Measurements from ENCODE around the gene SMPDL3B. TPM values are rescaled to one million over a fixed set of nuclear protein-coding genes. Genes with fewer than 3 reads are reported as not detected.
A peak's percentile ranks its signal among the peaks of the same experiment; 100 is the strongest.
"Not testable (repeated sequence)": the region's sequence is repeated elsewhere in the genome, so short reads cannot be mapped to it uniquely, and the experiment has no call there.

SMPDL3B gene
- total RNA-seq, 1 donor from 2014 or later, result 0.37 TPM

DNA sequence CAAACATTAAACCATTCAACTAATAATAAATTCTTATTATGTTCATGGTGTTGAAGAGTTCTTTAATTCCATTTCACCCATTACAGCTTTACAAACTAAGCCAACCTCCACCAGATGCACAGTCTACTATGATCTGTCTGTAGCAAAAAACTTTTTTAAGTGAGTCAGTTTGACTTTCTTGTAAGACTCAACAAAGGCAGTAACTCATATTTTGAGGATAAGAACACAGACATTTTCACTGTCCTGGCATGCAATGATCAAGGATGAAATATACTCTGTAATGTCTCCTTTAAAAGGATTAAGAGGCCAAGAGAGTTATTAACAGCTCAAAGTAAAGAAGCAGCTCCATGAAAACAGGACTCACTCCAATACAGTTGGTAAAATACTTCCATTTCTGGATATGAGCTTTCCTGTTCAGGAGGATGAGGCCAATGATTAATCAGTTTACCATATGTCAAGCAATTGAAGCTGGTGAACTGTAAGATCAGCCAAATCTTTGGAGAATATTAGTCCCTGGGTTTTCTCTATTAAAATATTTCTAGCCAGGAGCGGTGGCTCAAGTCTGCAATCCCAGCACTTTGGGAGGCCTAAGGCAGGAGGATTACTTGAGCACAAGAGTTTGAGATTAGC lies 45.5 kb downstream of the SMPDL3B start:
- Mint-ChIP-seq H3K4me3 (ENCODE audit: low read depth) (no peak overlapping the region), H3K27ac (no peak overlapping the region), H3K9me3 (no peaks in the 10 kb centered on the region), H3K36me3 (ENCODE audit: low read depth) (peaks cover 13% of the 10 kb centered on the region), H3K4me1 (ENCODE audit: low read depth) (peaks cover 2% of the 10 kb centered on the region), H3K27me3 (ENCODE audit: low read depth) (no peaks in the 10 kb centered on the region)
- no peak for DNase-seq (ENCODE audit: low spot score)
- intact Hi-C loops (cut with micrococcal nuclease), result no loop called here

GRCh38 chr1:27981145-27981544 lies 46.3 kb downstream of the SMPDL3B start:
- DNase-seq (ENCODE audit: low spot score), result no peak
- Mint-ChIP-seq H3K4me1 (ENCODE audit: low read depth) (peaks cover 2% of the 10 kb centered on the region), H3K4me3 (ENCODE audit: low read depth) (no peak overlapping the region), H3K27ac (no peak overlapping the region), H3K9me3 (no peaks in the 10 kb centered on the region), H3K27me3 (ENCODE audit: low read depth) (no peaks in the 10 kb centered on the region), H3K36me3 (ENCODE audit: low read depth) (peaks cover 13% of the 10 kb centered on the region)
- intact Hi-C loops (cut with micrococcal nuclease), result no loop called here

DNA sequence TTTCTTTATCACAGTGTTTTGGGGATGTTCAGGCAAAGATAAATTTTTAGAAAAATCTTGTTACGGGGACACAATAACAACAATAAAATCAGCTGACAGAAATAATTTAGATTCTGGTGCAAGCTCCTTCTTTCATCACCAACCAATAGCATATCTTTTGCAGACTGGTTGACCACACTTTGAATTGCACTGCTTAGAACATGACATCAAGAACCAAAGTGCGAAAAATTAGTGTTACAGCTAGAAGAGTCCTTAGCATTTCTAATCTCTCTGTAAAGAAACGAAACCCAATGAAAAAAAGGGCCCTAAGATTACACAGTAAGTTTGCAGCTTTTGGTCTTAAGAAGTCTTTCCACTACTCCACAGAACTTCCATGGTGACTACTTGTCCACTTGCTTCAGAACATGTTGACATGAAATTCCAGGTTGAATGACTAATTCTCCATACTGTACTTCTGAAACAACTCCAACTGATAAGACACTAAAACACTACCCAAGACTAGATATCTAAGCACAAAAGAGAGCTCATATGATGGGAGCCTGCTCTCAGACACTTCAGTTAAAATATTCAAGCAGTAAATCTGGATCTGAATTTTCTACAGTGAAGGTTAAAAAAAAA lies 56.2 kb downstream of the SMPDL3B start:
- intact Hi-C loops (cut with micrococcal nuclease), result no loop called here
- no peak for DNase-seq (ENCODE audit: low spot score)

DNA sequence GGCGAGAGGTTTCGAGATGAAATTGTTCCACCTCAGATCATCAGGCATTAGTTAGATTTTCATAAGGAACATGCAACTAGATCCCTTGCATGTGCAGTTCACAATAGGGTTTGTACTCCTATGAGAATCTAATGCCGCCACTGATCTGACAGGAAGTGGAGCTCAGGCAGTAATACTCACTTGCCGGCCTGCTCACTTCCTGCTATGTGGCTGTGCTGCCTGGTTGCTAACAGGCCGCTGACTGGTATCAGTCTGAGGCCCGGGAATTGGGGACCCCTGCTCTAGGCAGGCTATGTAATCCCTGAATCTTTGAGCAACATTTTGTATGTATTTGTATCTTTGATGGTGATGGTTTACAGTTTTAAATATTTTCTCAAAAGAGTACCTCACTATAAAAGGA lies 57.5 kb downstream of the SMPDL3B start:
- Mint-ChIP-seq H3K4me1 (ENCODE audit: low read depth) (peaks cover 17% of the 10 kb centered on the region), H3K27ac (peak overlapping the region; percentile 71), H3K9me3 (no peaks in the 10 kb centered on the region), H3K27me3 (ENCODE audit: low read depth) (no peaks in the 10 kb centered on the region), H3K36me3 (ENCODE audit: low read depth) (peaks cover 67% of the 10 kb centered on the region), H3K4me3 (ENCODE audit: low read depth) (no peak overlapping the region)
- intact Hi-C loops (cut with micrococcal nuclease), result no loop called here
- DNase-seq (ENCODE audit: low spot score), result peak; percentile 31

More for the DNA sequence above, 56.2 kb downstream of the SMPDL3B start:
- Mint-ChIP-seq H3K27ac (no peak overlapping the region), H3K4me1 (ENCODE audit: low read depth) (peaks cover 21% of the 10 kb centered on the region), H3K4me3 (ENCODE audit: low read depth) (no peak overlapping the region), H3K36me3 (ENCODE audit: low read depth) (peaks cover 61% of the 10 kb centered on the region), H3K27me3 (ENCODE audit: low read depth) (no peaks in the 10 kb centered on the region), H3K9me3 (no peaks in the 10 kb centered on the region)

- no peaks in the 10 kb centered on the region for H3K9me3 Mint-ChIP-seq
- no peak overlapping the region for H3K4me3 Mint-ChIP-seq (ENCODE audit: low read depth)
- peaks cover 17% of the 10 kb centered on the region for H3K4me1 Mint-ChIP-seq (ENCODE audit: low read depth)
- intact Hi-C loops (cut with micrococcal nuclease), result no loop called here
- DNase-seq (ENCODE audit: low spot score), result no peak
- peak overlapping the region; percentile 44 for H3K27ac Mint-ChIP-seq
- H3K36me3 Mint-ChIP-seq (ENCODE audit: low read depth), result peaks cover 69% of the 10 kb centered on the region
- H3K27me3 Mint-ChIP-seq (ENCODE audit: low read depth), result no peaks in the 10 kb centered on the region
Observed at GRCh38 chr1:27993241-27993640, 58.4 kb downstream of the SMPDL3B start.

DNA sequence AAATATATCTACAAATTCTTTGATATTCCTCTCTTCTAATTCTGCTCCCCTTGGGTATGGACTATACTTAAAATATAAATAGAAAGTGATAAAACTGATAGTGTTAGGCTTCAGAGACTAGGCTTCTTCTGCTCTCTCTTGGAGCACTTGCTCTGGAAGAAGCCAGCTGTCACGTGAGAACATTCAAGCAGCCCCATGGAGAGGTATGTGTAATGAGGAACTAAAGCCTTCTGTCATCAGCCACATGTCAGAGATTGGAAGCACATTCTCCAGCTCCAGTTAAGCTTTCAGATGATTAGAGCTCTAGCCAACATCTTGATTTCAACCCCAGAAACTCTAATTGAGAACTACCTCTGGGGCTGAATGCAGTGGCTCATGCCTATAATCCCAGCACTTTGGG lies 59.3 kb downstream of the SMPDL3B start:
- Mint-ChIP-seq H3K27me3 (ENCODE audit: low read depth) (no peaks in the 10 kb centered on the region), H3K4me1 (ENCODE audit: low read depth) (peaks cover 18% of the 10 kb centered on the region), H3K9me3 (no peaks in the 10 kb centered on the region), H3K4me3 (ENCODE audit: low read depth) (no peak overlapping the region), H3K36me3 (ENCODE audit: low read depth) (peaks cover 64% of the 10 kb centered on the region), H3K27ac (no peak overlapping the region)
- intact Hi-C loops (cut with micrococcal nuclease), result no loop called here
- no peak for DNase-seq (ENCODE audit: low spot score)

GRCh38 chr1:27994526-27994925 lies 59.7 kb downstream of the SMPDL3B start:
- H3K27ac Mint-ChIP-seq; H3K27me3 Mint-ChIP-seq (ENCODE audit: low read depth); intact Hi-C loops (cut with micrococcal nuclease); H3K9me3 Mint-ChIP-seq; H3K4me3 Mint-ChIP-seq (ENCODE audit: low read depth); DNase-seq (ENCODE audit: low spot score): not testable (repeated sequence)
- Mint-ChIP-seq H3K36me3 (ENCODE audit: low read depth) (peaks cover 63% of the 10 kb centered on the region), H3K4me1 (ENCODE audit: low read depth) (peaks cover 20% of the 10 kb centered on the region)

DNA sequence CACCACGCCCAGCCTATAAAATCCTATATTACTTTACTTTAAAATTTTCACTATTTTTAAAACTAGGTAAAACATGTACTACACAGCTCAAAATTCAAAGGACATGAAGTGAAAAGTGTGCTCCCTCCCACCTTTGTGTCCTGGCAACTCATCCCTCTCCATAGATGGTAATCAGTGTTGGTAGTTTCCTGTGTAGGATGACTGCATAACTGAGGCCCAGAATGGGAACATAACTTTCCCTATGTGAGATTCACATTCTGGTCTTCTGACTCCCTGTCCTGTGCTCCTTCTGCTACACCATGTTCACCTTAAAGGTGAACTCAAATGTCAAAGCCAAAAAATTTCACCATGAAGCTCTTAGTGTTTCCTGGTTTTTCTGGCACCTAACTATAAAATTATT lies 64.3 kb downstream of the SMPDL3B start:
- no peak overlapping the region for H3K27ac Mint-ChIP-seq
- peaks cover 3% of the 10 kb centered on the region for H3K4me1 Mint-ChIP-seq (ENCODE audit: low read depth)
- H3K9me3 Mint-ChIP-seq, result no peaks in the 10 kb centered on the region
- H3K4me3 Mint-ChIP-seq (ENCODE audit: low read depth), result no peak overlapping the region
- peaks cover 48% of the 10 kb centered on the region for H3K36me3 Mint-ChIP-seq (ENCODE audit: low read depth)
- no peaks in the 10 kb centered on the region for H3K27me3 Mint-ChIP-seq (ENCODE audit: low read depth)
- intact Hi-C loops (cut with micrococcal nuclease), result no loop called here
- no peak for DNase-seq (ENCODE audit: low spot score)

- Mint-ChIP-seq H3K27me3 (ENCODE audit: low read depth) (no peaks in the 10 kb centered on the region), H3K27ac (no peak overlapping the region), H3K36me3 (ENCODE audit: low read depth) (peaks cover 39% of the 10 kb centered on the region), H3K9me3 (no peaks in the 10 kb centered on the region), H3K4me3 (ENCODE audit: low read depth) (no peak overlapping the region), H3K4me1 (ENCODE audit: low read depth) (peaks cover 7% of the 10 kb centered on the region)
- intact Hi-C loops (cut with micrococcal nuclease), result no loop called here
- no peak for DNase-seq (ENCODE audit: low spot score)
Observed at GRCh38 chr1:28002600-28002999, 67.8 kb downstream of the SMPDL3B start.

DNA sequence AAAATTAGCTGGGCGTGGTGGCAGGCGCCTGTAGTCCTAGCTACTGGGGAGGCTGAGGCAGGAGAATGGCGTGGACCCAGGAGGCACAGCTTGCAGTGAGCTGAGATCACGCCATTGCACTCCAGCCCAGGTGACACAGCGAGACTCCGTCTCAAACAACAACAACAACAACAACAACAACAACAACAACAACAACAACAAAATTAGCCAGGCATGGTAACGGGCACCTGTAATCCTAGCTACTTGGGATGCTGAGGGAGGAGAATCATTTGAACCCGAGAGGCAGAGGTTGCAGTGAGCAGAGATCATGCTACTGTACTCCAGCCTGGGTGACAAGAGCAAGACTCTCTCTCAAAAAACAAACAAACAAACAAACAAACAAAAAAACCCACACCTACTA lies 68.3 kb downstream of the SMPDL3B start:
- H3K4me3 Mint-ChIP-seq (ENCODE audit: low read depth); intact Hi-C loops (cut with micrococcal nuclease); H3K9me3 Mint-ChIP-seq; H3K27me3 Mint-ChIP-seq (ENCODE audit: low read depth); H3K4me1 Mint-ChIP-seq (ENCODE audit: low read depth); DNase-seq (ENCODE audit: low spot score); H3K27ac Mint-ChIP-seq: not testable (repeated sequence)
- peaks cover 35% of the 10 kb centered on the region for H3K36me3 Mint-ChIP-seq (ENCODE audit: low read depth)

Other genes starting within 250 kb of the SMPDL3B start
- 13.6 and 14.0 TPM in 2 replicates for gene FAM76A, start 209.0 kb upstream of the SMPDL3B start, total RNA-seq
- 23.3 and 25.9 TPM in 2 replicates for gene STX12, start 161.8 kb upstream of the SMPDL3B start, total RNA-seq
- gene PPP1R8, start 104.2 kb upstream of the SMPDL3B start, total RNA-seq, result 67.3 and 71.8 TPM in 2 replicates
- 25.1 and 29.1 TPM in 2 replicates for gene THEMIS2, start 62.5 kb upstream of the SMPDL3B start, total RNA-seq
- gene RPA2, start 20.4 kb upstream of the SMPDL3B start, total RNA-seq, result 80.7 and 80.8 TPM in 2 replicates
- gene XKR8, start 25.0 kb downstream of the SMPDL3B start, total RNA-seq, result 6.3 and 6.5 TPM in 2 replicates
- gene EYA3, start 153.6 kb downstream of the SMPDL3B start, total RNA-seq, result 27.5 and 30.9 TPM in 2 replicates
- gene PTAFR, start 241.7 kb downstream of the SMPDL3B start, total RNA-seq, result 0.11 and 0.21 TPM in 2 replicates

All from activated T-helper 2 cell treated with anti-CD3 and anti-CD28 coated beads, Interferon-gamma antibody, Interleukin-2, Interleukin-4, amounts not matched to agents 10 μg/mL and 5 μg/mL and 100 μg/mL, durations not matched to agents 14 hours and 24 hours and 36 hours (primary cell).